HG03139 (cell line): Measurements from ENCODE around the gene DNAH17.

Source experiments
- ATAC-seq: cut with Tn5 transposase; IDR thresholded peaks from one replicate; pipeline ENCODE4 v1.9.1; 2021; ENCODE audit not compliant: unreplicated experiment

The DNAH17 gene

GRCh38 chr17:78399693-78400144 is 177.5 kb downstream of the DNAH17 start:
- ATAC-seq: no peak

- ATAC-seq: no peak
Measured at GRCh38 chr17:78399028-78399692, 178.0 kb downstream of the DNAH17 start.

- no peak for ATAC-seq
Measured at GRCh38 chr17:78398390-78398789, 178.8 kb downstream of the DNAH17 start.

- ATAC-seq: no peak
Measured at GRCh38 chr17:78397681-78398101, 179.5 kb downstream of the DNAH17 start.

- no peak for ATAC-seq
Measured at GRCh38 chr17:78396441-78397337, 180.5 kb downstream of the DNAH17 start.

- no peak for ATAC-seq
Measured at GRCh38 chr17:78395155-78395554, 182.0 kb downstream of the DNAH17 start.

- no peak for ATAC-seq
Measured at GRCh38 chr17:78394209-78394608, 183.0 kb downstream of the DNAH17 start.

- ATAC-seq: no peak
Measured at GRCh38 chr17:78393575-78393974, 183.6 kb downstream of the DNAH17 start.

GRCh38 chr17:78392295-78392694 is 184.9 kb downstream of the DNAH17 start:
- ATAC-seq: no peak

- no peak for ATAC-seq
Measured at GRCh38 chr17:78391843-78392242, 185.4 kb downstream of the DNAH17 start.

GRCh38 chr17:78391051-78391431 is 186.2 kb downstream of the DNAH17 start:
- ATAC-seq: no peak

GRCh38 chr17:78390241-78391050 is 186.8 kb downstream of the DNAH17 start:
- no peak for ATAC-seq

GRCh38 chr17:78387977-78388941 is 188.9 kb downstream of the DNAH17 start:
- ATAC-seq: no peak

- ATAC-seq: no peak
Measured at GRCh38 chr17:78384479-78385175, 192.6 kb downstream of the DNAH17 start.

- ATAC-seq: no peak
Measured at GRCh38 chr17:78383725-78384471, 193.3 kb downstream of the DNAH17 start.

- no peak for ATAC-seq
Measured at GRCh38 chr17:78381601-78382232, 195.5 kb downstream of the DNAH17 start.

- ATAC-seq: no peak
Measured at GRCh38 chr17:78380370-78380769, 196.8 kb downstream of the DNAH17 start.

- ATAC-seq: no peak
Measured at GRCh38 chr17:78379131-78379491, 198.1 kb downstream of the DNAH17 start.
